GM18519 (cell line): ENCODE results near the gene FOXP4.

Source experiments
- ATAC-seq: cut with Tn5 transposase; IDR thresholded peaks from one replicate; pipeline ENCODE4 v1.9.1; 2021; ENCODE audit warnings: mild to moderate bottlenecking, moderate library complexity; ENCODE audit not compliant: unreplicated experiment, low FRiP score

The FOXP4 gene

GRCh38 chr6:41622206-41622988, 76.2 kb downstream of the FOXP4 start:
- no peak for ATAC-seq

- no peak for ATAC-seq
Observed at GRCh38 chr6:41623330-41623729, 77.1 kb downstream of the FOXP4 start.

GRCh38 chr6:41624621-41625380, 78.6 kb downstream of the FOXP4 start:
- no peak for ATAC-seq

- no peak for ATAC-seq
Observed at GRCh38 chr6:41625442-41625841, 79.3 kb downstream of the FOXP4 start.

- ATAC-seq, result no peak
Observed at GRCh38 chr6:41626022-41626421, 79.8 kb downstream of the FOXP4 start.

- no peak for ATAC-seq
Observed at GRCh38 chr6:41626917-41627316, 80.7 kb downstream of the FOXP4 start.

GRCh38 chr6:41629128-41629527, 82.9 kb downstream of the FOXP4 start:
- no peak for ATAC-seq

GRCh38 chr6:41630069-41630468, 83.9 kb downstream of the FOXP4 start:
- ATAC-seq, result no peak

- no peak for ATAC-seq
Observed at GRCh38 chr6:41630946-41631345, 84.8 kb downstream of the FOXP4 start.

GRCh38 chr6:41633056-41633634, 87.0 kb downstream of the FOXP4 start:
- no peak for ATAC-seq

- ATAC-seq, result no peak
Observed at GRCh38 chr6:41634657-41635056, 88.5 kb downstream of the FOXP4 start.

GRCh38 chr6:41635365-41635764, 89.2 kb downstream of the FOXP4 start:
- ATAC-seq, result no peak

GRCh38 chr6:41636833-41637193, 90.6 kb downstream of the FOXP4 start:
- ATAC-seq, result no peak

- no peak for ATAC-seq
Observed at GRCh38 chr6:41637194-41638001, 91.2 kb downstream of the FOXP4 start.

- ATAC-seq, result no peak
Observed at GRCh38 chr6:41638002-41638934, 92.1 kb downstream of the FOXP4 start, which contains the start of gene MDFI. Gene MDFI, plus strand, starts transcription at chr6:41638468. Its CDS starts 282 bp downstream, at chr6:41638750.

GRCh38 chr6:41638935-41639808, 93.0 kb downstream of the FOXP4 start:
- ATAC-seq, result no peak

GRCh38 chr6:41639809-41640371, 93.7 kb downstream of the FOXP4 start:
- no peak for ATAC-seq

- ATAC-seq, result no peak
Observed at GRCh38 chr6:41640426-41640825, 94.2 kb downstream of the FOXP4 start.
